K562 (cell line): Measurements from ENCODE around the gene GNA14.

Source experiments
- MAFG ChIP-seq: fragments of 450-650 bp; conservative IDR thresholded peaks from 2 replicates; pipeline ENCODE4 v1.6.1; 2016; ENCODE audit warnings: missing genetic modification characterization, missing compliant biosample characterization
- MTA2 ChIP-seq: fragments of 450-650 bp; IDR thresholded peaks from 2 replicates; pipeline ENCODE4 v1.6.1; 2016; ENCODE audit warnings: low read depth
- POLR2H ChIP-seq: IDR thresholded peaks from 2 replicates; pipeline ENCODE4 v1.6.1; 2016; ENCODE audit warnings: missing genetic modification characterization, low read depth, mild to moderate bottlenecking, control low read depth, missing compliant biosample characterization, moderate library complexity
- ZNF121 ChIP-seq: sonication (generic); formaldehyde crosslinking; conservative IDR thresholded peaks from 2 replicates; pipeline ENCODE4 v1.8.0; 2022; ENCODE audit warnings: missing genetic modification reagents
- ZNF174 ChIP-seq: fragments of 250-450 bp; sonication (Bioruptor Pico); IDR thresholded peaks from 2 replicates; pipeline ENCODE4 v1.4.0; 2020; ENCODE audit warnings: mild to moderate bottlenecking
- TF ChIP-seq, protein P1 (sequence below), 3 experiments: IDR thresholded peaks in 2 of 3; conservative IDR thresholded peaks in 1 of 3; 2 replicates each; pipeline ENCODE4 v1.5.1; 2011 to 2012; ENCODE audit warnings: low read length in 3 of 3, mild to moderate bottlenecking in 3 of 3, control low read depth in 2 of 3, improper control_type of control experiment in 1 of 3, inconsistent platforms in 1 of 3, low read depth in 1 of 3, mixed read lengths in 1 of 3, moderate library complexity in 1 of 3; ENCODE audit not compliant: insufficient read depth in 2 of 3
- TF ChIP-seq, protein P2 (sequence below): IDR thresholded peaks from 2 replicates; pipeline ENCODE4 v1.6.1; 2016; ENCODE audit warnings: missing genetic modification characterization, missing compliant biosample characterization

DNA sequence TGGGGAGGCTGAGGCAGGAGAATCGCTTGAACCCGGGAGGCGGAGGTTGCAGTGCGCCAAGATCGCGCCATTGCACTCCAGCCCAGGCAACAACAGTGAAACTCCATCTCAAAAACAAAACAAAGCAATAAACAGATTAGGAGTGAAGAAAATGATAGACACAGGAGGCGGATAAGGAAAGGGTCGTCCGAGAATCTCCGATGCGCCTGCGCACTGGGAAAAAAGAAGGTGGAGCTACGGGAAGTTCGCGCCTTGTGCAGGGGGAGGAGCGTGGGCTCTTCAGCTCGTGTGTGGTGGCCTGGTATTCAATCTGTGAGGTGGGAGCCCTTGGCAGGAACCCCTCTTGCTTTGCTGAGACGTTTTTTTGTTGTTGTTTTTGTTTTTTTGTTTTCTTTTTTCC lies 47.3 kb downstream of the GNA14 start:
- TF ChIP-seq MAFG (no peak), POLR2H (tag) (no peak), ZNF121 (no peak), ZNF174 (CRISPR knock-in tag) (no peak), MTA2 (no peak)
- TF ChIP-seq, protein P1, sequence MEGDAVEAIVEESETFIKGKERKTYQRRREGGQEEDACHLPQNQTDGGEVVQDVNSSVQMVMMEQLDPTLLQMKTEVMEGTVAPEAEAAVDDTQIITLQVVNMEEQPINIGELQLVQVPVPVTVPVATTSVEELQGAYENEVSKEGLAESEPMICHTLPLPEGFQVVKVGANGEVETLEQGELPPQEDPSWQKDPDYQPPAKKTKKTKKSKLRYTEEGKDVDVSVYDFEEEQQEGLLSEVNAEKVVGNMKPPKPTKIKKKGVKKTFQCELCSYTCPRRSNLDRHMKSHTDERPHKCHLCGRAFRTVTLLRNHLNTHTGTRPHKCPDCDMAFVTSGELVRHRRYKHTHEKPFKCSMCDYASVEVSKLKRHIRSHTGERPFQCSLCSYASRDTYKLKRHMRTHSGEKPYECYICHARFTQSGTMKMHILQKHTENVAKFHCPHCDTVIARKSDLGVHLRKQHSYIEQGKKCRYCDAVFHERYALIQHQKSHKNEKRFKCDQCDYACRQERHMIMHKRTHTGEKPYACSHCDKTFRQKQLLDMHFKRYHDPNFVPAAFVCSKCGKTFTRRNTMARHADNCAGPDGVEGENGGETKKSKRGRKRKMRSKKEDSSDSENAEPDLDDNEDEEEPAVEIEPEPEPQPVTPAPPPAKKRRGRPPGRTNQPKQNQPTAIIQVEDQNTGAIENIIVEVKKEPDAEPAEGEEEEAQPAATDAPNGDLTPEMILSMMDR (IDR thresholded peaks at IDR 0.05 in 2 of 3, conservative IDR thresholded peaks at IDR 0.05 in 1 of 3; ENCODE audit: insufficient read depth in 2 of 3, low read depth in 1 of 3, low read length in 3 of 3) = no peak
- TF ChIP-seq, protein P2, sequence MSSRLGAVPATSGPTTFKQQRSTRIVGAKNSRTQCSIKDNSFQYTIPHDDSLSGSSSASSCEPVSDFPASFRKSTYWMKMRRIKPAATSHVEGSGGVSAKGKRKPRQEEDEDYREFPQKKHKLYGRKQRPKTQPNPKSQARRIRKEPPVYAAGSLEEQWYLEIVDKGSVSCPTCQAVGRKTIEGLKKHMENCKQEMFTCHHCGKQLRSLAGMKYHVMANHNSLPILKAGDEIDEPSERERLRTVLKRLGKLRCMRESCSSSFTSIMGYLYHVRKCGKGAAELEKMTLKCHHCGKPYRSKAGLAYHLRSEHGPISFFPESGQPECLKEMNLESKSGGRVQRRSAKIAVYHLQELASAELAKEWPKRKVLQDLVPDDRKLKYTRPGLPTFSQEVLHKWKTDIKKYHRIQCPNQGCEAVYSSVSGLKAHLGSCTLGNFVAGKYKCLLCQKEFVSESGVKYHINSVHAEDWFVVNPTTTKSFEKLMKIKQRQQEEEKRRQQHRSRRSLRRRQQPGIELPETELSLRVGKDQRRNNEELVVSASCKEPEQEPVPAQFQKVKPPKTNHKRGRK (tag) = no peak
